Fibroblast of lung (primary cell): ENCODE measurements around the gene DIP2C. TPM values are rescaled to one million over a fixed set of nuclear protein-coding genes. Genes with fewer than 3 reads are reported as not detected.

Source experiments
- DNase-seq, 2 donors: peaks; one replicate each; pipeline versions ENCODE4 v3.0.0 to v3.0.0-alpha.2; 2010; ENCODE audit warnings: low read depth in 2 of 2
- H2AFZ ChIP-seq: 2 replicates; pipeline ENCODE4 v1.5.1; 2012; ENCODE audit warnings: low read length, control low read depth, inconsistent platforms
- H3K27ac ChIP-seq: 2 replicates; pipeline ENCODE4 v1.5.1; 2011; ENCODE audit warnings: low read length, control low read depth; ENCODE audit not compliant: insufficient read depth
- H3K27me3 ChIP-seq: 2 replicates; pipeline ENCODE4 v1.5.1; 2011; ENCODE audit warnings: mild to moderate bottlenecking, low read length; ENCODE audit not compliant: control insufficient read depth, insufficient read depth
- H3K36me3 ChIP-seq: 2 replicates; pipeline ENCODE4 v1.5.1; 2011; ENCODE audit warnings: low read length; ENCODE audit not compliant: control insufficient read depth, insufficient read depth
- H3K4me1 ChIP-seq: 2 replicates; pipeline ENCODE4 v1.5.1; 2011; ENCODE audit warnings: low read length; ENCODE audit not compliant: control insufficient read depth, insufficient read depth; ENCODE audit errors: extremely low read depth
- H3K4me2 ChIP-seq: 2 replicates; pipeline ENCODE4 v1.5.1; 2011; ENCODE audit warnings: low read length, control low read depth; ENCODE audit not compliant: insufficient read depth; ENCODE audit errors: extremely low read depth
- H3K4me3 ChIP-seq, 4 experiments: fragments of 200-600 bp in 1 of 4; sonication (generic) in 1 of 4; replicated peaks in 1 of 4; 2 replicates each; pipeline ENCODE4 v1.5.1; 2011 to 2016; ENCODE audit warnings: low read length in 4 of 4, low read depth in 3 of 4, mild to moderate bottlenecking in 3 of 4, control low read depth in 2 of 4, inconsistent platforms in 1 of 4, mixed read lengths in 1 of 4; ENCODE audit not compliant: insufficient read depth in 1 of 4; ENCODE audit errors: control extremely low read depth in 1 of 4
- H3K79me2 ChIP-seq: 2 replicates; pipeline ENCODE4 v1.5.1; 2012; ENCODE audit warnings: mild to moderate bottlenecking, low read length, inconsistent platforms; ENCODE audit not compliant: control insufficient read depth, insufficient read depth
- H3K9ac ChIP-seq: 2 replicates; pipeline ENCODE4 v1.5.1; 2011; ENCODE audit warnings: mild to moderate bottlenecking, low read length, control low read depth; ENCODE audit not compliant: insufficient read depth
- H3K9me3 ChIP-seq: 2 replicates; pipeline ENCODE4 v1.5.1; 2012; ENCODE audit warnings: low read depth, low read length; ENCODE audit not compliant: control insufficient read depth, insufficient read depth
- H4K20me1 ChIP-seq: 2 replicates; pipeline ENCODE4 v1.5.1; 2011; ENCODE audit warnings: low read length; ENCODE audit not compliant: control insufficient read depth, insufficient read depth; ENCODE audit errors: extremely low read depth
- EZH2 ChIP-seq: IDR thresholded peaks from 2 replicates; pipeline ENCODE4 v1.5.1; 2012; ENCODE audit warnings: low read length, control low read depth, mild to moderate bottlenecking; ENCODE audit errors: missing control alignments
- polyA plus RNA-seq, 2 donors: library from polyadenylated mRNA; depleted of rRNA in 1 of 2; stranded (reverse) in 1 of 2; unstranded in 1 of 2; fragments of >200 nt; gene quantifications; 2 replicates each; pipeline ENCODE4 v1.2.1, GENCODE V29; 2011 to 2012; ENCODE audit warnings: missing spikeins in 1 of 2
- total RNA-seq: library from RNA; depleted of rRNA; stranded (reverse); fragments of >200 nt; gene quantifications from 2 replicates; pipeline ENCODE4 v1.2.1, GENCODE V29; 2014
- TF ChIP-seq, protein P1 (sequence below), 2 donors: IDR thresholded peaks in 1 of 2; conservative IDR thresholded peaks in 1 of 2; 1 replicate in 1 of 2; 2 replicates in 1 of 2; pipeline ENCODE4 v1.5.1; 2011 to 2012; ENCODE audit warnings: low read length in 2 of 2, control low read depth in 1 of 2, inconsistent platforms in 1 of 2, low read depth in 1 of 2, mild to moderate bottlenecking in 1 of 2

The DIP2C gene
- total and polyA plus RNA-seq, 2 donors (not counting 1 experiment from before 2014, with no cell fraction given): 10.7 to 18.3 TPM

DNA sequence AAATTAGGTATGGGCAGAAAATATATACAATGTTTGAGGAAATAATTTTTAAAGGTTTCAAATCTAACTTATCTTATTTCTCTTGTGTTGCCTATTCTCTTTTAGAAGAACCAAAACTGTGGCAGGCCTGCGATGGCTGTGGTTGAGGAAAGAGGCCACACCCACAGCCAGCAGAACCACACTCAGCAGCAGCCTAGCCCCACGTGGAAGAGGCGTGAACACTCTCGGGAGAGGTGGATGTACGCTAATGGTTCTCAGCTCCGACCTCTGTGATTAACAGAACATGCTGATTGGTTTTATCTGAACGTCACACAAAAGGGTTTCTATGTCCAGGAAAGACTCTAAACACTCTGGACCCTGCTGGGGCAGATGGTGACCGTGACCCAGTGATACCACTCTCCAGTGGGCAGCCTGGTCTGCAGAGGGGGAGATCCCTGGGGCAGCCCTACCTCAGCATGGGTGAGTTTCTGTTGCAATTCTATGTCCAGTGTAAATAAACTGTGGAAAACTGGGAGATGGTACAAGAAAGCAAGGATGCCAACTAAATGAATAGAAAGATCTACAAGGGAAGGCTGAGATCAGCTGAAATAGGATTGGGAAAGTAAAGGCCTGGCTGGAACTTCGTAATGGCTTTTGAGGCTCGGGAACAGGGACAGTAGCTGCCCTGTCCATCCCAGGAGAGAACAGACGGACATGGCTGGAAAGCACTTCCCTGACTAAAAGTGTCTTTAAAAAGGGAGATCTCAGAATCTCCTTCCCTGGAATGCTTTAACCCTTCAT lies 26.6 kb downstream of the DIP2C start:
- TF ChIP-seq EZH2: no peak
- TF ChIP-seq, protein P1, sequence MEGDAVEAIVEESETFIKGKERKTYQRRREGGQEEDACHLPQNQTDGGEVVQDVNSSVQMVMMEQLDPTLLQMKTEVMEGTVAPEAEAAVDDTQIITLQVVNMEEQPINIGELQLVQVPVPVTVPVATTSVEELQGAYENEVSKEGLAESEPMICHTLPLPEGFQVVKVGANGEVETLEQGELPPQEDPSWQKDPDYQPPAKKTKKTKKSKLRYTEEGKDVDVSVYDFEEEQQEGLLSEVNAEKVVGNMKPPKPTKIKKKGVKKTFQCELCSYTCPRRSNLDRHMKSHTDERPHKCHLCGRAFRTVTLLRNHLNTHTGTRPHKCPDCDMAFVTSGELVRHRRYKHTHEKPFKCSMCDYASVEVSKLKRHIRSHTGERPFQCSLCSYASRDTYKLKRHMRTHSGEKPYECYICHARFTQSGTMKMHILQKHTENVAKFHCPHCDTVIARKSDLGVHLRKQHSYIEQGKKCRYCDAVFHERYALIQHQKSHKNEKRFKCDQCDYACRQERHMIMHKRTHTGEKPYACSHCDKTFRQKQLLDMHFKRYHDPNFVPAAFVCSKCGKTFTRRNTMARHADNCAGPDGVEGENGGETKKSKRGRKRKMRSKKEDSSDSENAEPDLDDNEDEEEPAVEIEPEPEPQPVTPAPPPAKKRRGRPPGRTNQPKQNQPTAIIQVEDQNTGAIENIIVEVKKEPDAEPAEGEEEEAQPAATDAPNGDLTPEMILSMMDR (conservative IDR thresholded peaks at IDR 0.05 in 1 of 2, IDR thresholded peaks at IDR 0.05 in 1 of 2; ENCODE audit: low read depth in 1 of 2, low read length in 2 of 2): no peak
- Histone ChIP-seq H3K4me1 (peaks cover 6% of the 10 kb centered on the region), H3K79me2 (peaks cover 68% of the 10 kb centered on the region), H3K4me2 (no peak overlapping the region), H3K4me3 (no peak overlapping the region), H3K27ac (no peak overlapping the region), H3K27me3 (no peaks in the 10 kb centered on the region), H2AFZ (no peak overlapping the region), H3K9me3 (no peaks in the 10 kb centered on the region), H4K20me1 (peaks cover 4% of the 10 kb centered on the region), H3K36me3 (no peaks in the 10 kb centered on the region), H3K9ac (no peak overlapping the region)
- no peak for DNase-seq

DNA sequence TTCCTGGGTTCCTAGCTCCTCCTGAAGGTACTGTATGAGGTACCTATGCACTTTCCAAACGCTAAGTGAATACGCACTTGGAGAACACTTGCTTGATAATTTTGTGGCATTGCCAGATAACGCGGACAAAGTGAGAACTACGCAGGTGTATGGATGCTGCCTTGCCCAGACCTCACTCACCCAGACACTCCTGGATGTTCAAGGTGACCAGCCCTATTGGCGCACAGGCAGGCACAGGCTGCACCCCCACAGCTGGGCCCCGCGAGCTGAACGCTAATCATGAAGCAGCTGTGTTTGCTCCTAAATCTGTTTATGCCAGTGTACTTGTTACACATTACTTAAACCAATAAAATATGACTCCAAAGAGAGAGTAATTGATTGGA lies 27.3 kb downstream of the DIP2C start:
- Histone ChIP-seq H3K4me1 (peaks cover 6% of the 10 kb centered on the region), H3K79me2 (peaks cover 61% of the 10 kb centered on the region), H3K4me3 (no peak overlapping the region), H3K36me3 (no peaks in the 10 kb centered on the region), H4K20me1 (peaks cover 4% of the 10 kb centered on the region), H3K4me2 (no peak overlapping the region), H3K27me3 (no peaks in the 10 kb centered on the region), H3K9ac (no peak overlapping the region), H3K27ac (no peak overlapping the region), H2AFZ (no peak overlapping the region), H3K9me3 (no peaks in the 10 kb centered on the region)
- no peak for DNase-seq
- TF ChIP-seq EZH2: no peak
- TF ChIP-seq, protein P1 (conservative IDR thresholded peaks at IDR 0.05 in 1 of 2, IDR thresholded peaks at IDR 0.05 in 1 of 2; ENCODE audit: low read depth in 1 of 2, low read length in 2 of 2): no peak

DNA sequence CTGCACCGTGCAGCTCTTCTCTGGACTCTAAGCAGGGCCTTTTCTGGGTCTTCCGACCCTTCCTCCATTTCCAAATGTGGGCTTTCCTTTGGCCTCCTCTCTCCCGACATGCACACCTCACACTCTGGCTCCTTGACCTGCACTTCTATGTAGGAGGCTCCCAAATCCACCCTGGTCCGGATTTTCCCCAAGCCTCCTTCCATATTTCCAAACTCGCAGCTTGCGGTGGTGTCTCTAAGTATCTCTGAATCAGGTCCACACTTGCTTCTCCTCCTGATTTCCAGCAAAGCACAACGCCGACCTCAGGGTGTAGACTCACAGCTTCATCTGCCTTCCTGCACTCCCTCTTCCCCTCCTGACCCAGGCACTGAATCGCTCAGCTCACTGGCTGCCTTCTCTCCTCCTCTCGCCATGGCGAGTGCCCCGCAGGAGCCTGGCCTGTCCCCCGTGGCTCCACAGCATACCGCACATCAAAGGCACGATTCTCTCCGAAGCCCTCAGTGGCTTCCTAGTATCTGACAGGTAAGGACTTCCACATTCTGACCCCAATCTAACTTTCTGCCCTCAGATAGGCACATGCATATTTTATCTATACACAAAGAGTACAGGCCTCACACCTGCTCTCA lies 27.8 kb downstream of the DIP2C start:
- DNase-seq: no peak
- no peak overlapping the region for H2AFZ ChIP-seq
- H4K20me1 ChIP-seq: peaks cover 4% of the 10 kb centered on the region
- H3K4me2 ChIP-seq: no peak overlapping the region
- TF ChIP-seq, protein P1 (conservative IDR thresholded peaks at IDR 0.05 in 1 of 2, IDR thresholded peaks at IDR 0.05 in 1 of 2; ENCODE audit: low read depth in 1 of 2, low read length in 2 of 2): no peak
- no peak for TF ChIP-seq EZH2
- no peaks in the 10 kb centered on the region for H3K27me3 ChIP-seq
- no peaks in the 10 kb centered on the region for H3K9me3 ChIP-seq
- no peaks in the 10 kb centered on the region for H3K36me3 ChIP-seq
- peaks cover 57% of the 10 kb centered on the region for H3K79me2 ChIP-seq
- no peak overlapping the region for H3K4me3 ChIP-seq
- H3K4me1 ChIP-seq: peaks cover 6% of the 10 kb centered on the region
- H3K9ac ChIP-seq: no peak overlapping the region
- no peak overlapping the region for H3K27ac ChIP-seq
